Keratinocyte (primary cell): ENCODE results near the gene MACF1. TPM values are rescaled to one million over a fixed set of nuclear protein-coding genes. Genes with fewer than 3 reads are reported as not detected.

ENCODE experiments used
- DNase-seq: peaks from one replicate; pipeline ENCODE4 v3.0.0-alpha.2; 2011; ENCODE audit warnings: low read depth, missing footprints, low spot score
- FAIRE-seq: peaks from 2 replicates; lab custom pipeline; 2011; peaks lifted over from hg19 to GRCh38; lab: Jason Lieb, UNC
- H2AFZ ChIP-seq: 2 replicates; pipeline ENCODE4 v1.6.0; 2012; ENCODE audit warnings: low read length, control low read depth, inconsistent platforms; ENCODE audit not compliant: control insufficient read depth
- H3K27ac ChIP-seq: 2 replicates; pipeline ENCODE4 v1.5.1; 2011; ENCODE audit warnings: low read length; ENCODE audit not compliant: control insufficient read depth, insufficient read depth
- H3K27me3 ChIP-seq: 3 replicates; pipeline ENCODE4 v1.6.0; 2011; ENCODE audit warnings: low read length; ENCODE audit not compliant: control insufficient read depth, insufficient read depth; ENCODE audit errors: extremely low read depth
- H3K36me3 ChIP-seq, 2 experiments: 2 replicates in 1 of 2; 3 replicates in 1 of 2; pipeline ENCODE4 v1.5.1; 2011; ENCODE audit warnings: low read length in 2 of 2, mild to moderate bottlenecking in 1 of 2; ENCODE audit not compliant: control insufficient read depth in 2 of 2, insufficient read depth in 2 of 2; ENCODE audit errors: extremely low read depth in 1 of 2
- H3K4me1 ChIP-seq: 3 replicates; pipeline ENCODE4 v1.5.1; 2011; ENCODE audit warnings: low read length; ENCODE audit not compliant: control insufficient read depth, insufficient read depth; ENCODE audit errors: extremely low read depth
- H3K4me2 ChIP-seq: 3 replicates; pipeline ENCODE4 v1.6.0; 2011; ENCODE audit warnings: low read depth, low read length; ENCODE audit not compliant: control insufficient read depth, insufficient read depth; ENCODE audit errors: extremely low read depth
- H3K4me3 ChIP-seq, 3 experiments: fragments of 200-600 bp in 1 of 3; sonication (generic) in 1 of 3; 2 replicates in 2 of 3; 3 replicates in 1 of 3; pipeline ENCODE4 v1.5.1; 2011 to 2016; ENCODE audit warnings: low read length in 3 of 3, mild to moderate bottlenecking in 3 of 3, control low read depth in 2 of 3, inconsistent platforms in 1 of 3, low read depth in 1 of 3, mixed read lengths in 1 of 3, mixed run types in 1 of 3, moderate library complexity in 1 of 3; ENCODE audit not compliant: control insufficient read depth in 2 of 3, insufficient read depth in 2 of 3; ENCODE audit errors: extremely low read depth in 1 of 3
- H3K79me2 ChIP-seq: 2 replicates; pipeline ENCODE4 v1.6.0; 2012; ENCODE audit warnings: low read length; ENCODE audit not compliant: control insufficient read depth, insufficient read depth
- H3K9ac ChIP-seq: 3 replicates; pipeline ENCODE4 v1.6.0; 2011; ENCODE audit warnings: low read length; ENCODE audit not compliant: control insufficient read depth, insufficient read depth; ENCODE audit errors: extremely low read depth
- H3K9me1 ChIP-seq: 3 replicates; pipeline ENCODE4 v1.6.0; 2011; ENCODE audit warnings: low read length; ENCODE audit not compliant: control insufficient read depth, insufficient read depth; ENCODE audit errors: extremely low read depth
- H3K9me3 ChIP-seq: 2 replicates; pipeline ENCODE4 v1.5.1; 2012; ENCODE audit warnings: low read depth, low read length; ENCODE audit not compliant: control insufficient read depth
- H4K20me1 ChIP-seq: 3 replicates; pipeline ENCODE4 v1.6.0; 2011; ENCODE audit warnings: low read length; ENCODE audit not compliant: control insufficient read depth, insufficient read depth; ENCODE audit errors: extremely low read depth
- CTCF ChIP-seq, 3 experiments: IDR thresholded peaks in 1 of 3; conservative IDR thresholded peaks in 1 of 3; optimal IDR thresholded peaks in 1 of 3; 2 replicates in 2 of 3; 3 replicates in 1 of 3; pipeline versions ENCODE3 to v1.5.1; 2011; ENCODE audit warnings: low read length in 3 of 3, mild to moderate bottlenecking in 3 of 3, moderate library complexity in 2 of 3, control low read depth in 1 of 3, inconsistent platforms in 1 of 3; ENCODE audit not compliant: insufficient read depth in 2 of 3; ENCODE audit errors: extremely low read depth in 1 of 3
- EZH2 ChIP-seq: IDR thresholded peaks from one replicate; pipeline ENCODE4 v1.6.1; 2012; ENCODE audit warnings: inconsistent platforms, mild to moderate bottlenecking, low read length, moderate library complexity
- dilution Hi-C: fragments of 300-500 bp; cut with MboI; formaldehyde crosslinking; loops from one replicate; pipeline ENCODE4 v1.7.0; 2020; ENCODE audit warnings: low sequenced_read_pairs; ENCODE audit not compliant: extremely low pct_ligation_motif_present
- polyA plus RNA-seq, 5 experiments: library from polyadenylated mRNA; depleted of rRNA in 3 of 5; stranded (reverse) in 3 of 5; stranded (forward) in 1 of 5; unstranded in 1 of 5; fragments of >200 nt; gene quantifications; 1 replicate in 1 of 5; 2 replicates in 3 of 5; 3 replicates in 1 of 5; pipeline versions ENCODE4 v1.2.1 to v1.2.3, GENCODE V29; 2011 to 2012; ENCODE audit warnings: missing spikeins in 2 of 5, low read depth in 1 of 5, low replicate concordance in 1 of 5

The MACF1 gene
- polyA plus RNA-seq, 1 donor (not counting 4 experiments of a cell fraction or from before 2014, with no cell fraction given): 111 TPM

- no peak for FAIRE-seq
- DNase-seq: no peak
- H3K4me2 ChIP-seq: no peak overlapping the region
Measured at GRCh38 chr1:39508266-39508665, 303.8 kb downstream of the MACF1 start.

GRCh38 chr1:39508857-39509305 lies 304.4 kb downstream of the MACF1 start:
- Histone ChIP-seq H2AFZ (no peak overlapping the region), H3K27ac (no peak overlapping the region), H3K9me1 (no peaks in the 10 kb centered on the region), H4K20me1 (no peaks in the 10 kb centered on the region), H3K4me2 (no peak overlapping the region), H3K9me3 (no peaks in the 10 kb centered on the region), H3K4me1 (no peaks in the 10 kb centered on the region), H3K9ac (no peak overlapping the region), H3K79me2 (no peaks in the 10 kb centered on the region), H3K27me3 (peaks cover 10% of the 10 kb centered on the region), H3K4me3 (no peak overlapping the region), H3K36me3 (no peaks in the 10 kb centered on the region)
- DNase-seq (no peak), FAIRE-seq (no peak)
- TF ChIP-seq CTCF (optimal IDR thresholded peaks at IDR 0.05 in 1 of 3, IDR thresholded peaks at IDR 0.05 in 1 of 3, conservative IDR thresholded peaks at IDR 0.05 in 1 of 3; ENCODE audit: extremely low read depth in 1 of 3, insufficient read depth in 2 of 3, low read length in 3 of 3) (no peak), EZH2 (no peak)
- dilution Hi-C loops: no loop called here

More at GRCh38 chr1:39508266-39508665, 303.8 kb downstream of the MACF1 start:
- no peaks in the 10 kb centered on the region for H3K4me1 ChIP-seq
- no peak overlapping the region for H3K4me3 ChIP-seq
- no peak overlapping the region for H3K27ac ChIP-seq
- no peak overlapping the region for H3K9ac ChIP-seq
- H4K20me1 ChIP-seq: no peaks in the 10 kb centered on the region
- no peaks in the 10 kb centered on the region for H3K9me1 ChIP-seq
- dilution Hi-C loops: no loop called here
- no peak overlapping the region for H2AFZ ChIP-seq
- no peaks in the 10 kb centered on the region for H3K36me3 ChIP-seq
- H3K27me3 ChIP-seq: peaks cover 10% of the 10 kb centered on the region
- no peak for TF ChIP-seq CTCF (optimal IDR thresholded peaks at IDR 0.05 in 1 of 3, IDR thresholded peaks at IDR 0.05 in 1 of 3, conservative IDR thresholded peaks at IDR 0.05 in 1 of 3; ENCODE audit: extremely low read depth in 1 of 3, insufficient read depth in 2 of 3, low read length in 3 of 3)
- no peak for TF ChIP-seq EZH2
- no peaks in the 10 kb centered on the region for H3K9me3 ChIP-seq
- H3K79me2 ChIP-seq: no peaks in the 10 kb centered on the region
